IPS DF 19.7 (cell line): Measurements from ENCODE around the gene BRD3OS.

Source experiments
- DNase-seq: peaks from one replicate; pipeline ENCODE4 v3.0.0-alpha.2; 2013; ENCODE audit warnings: low read depth, low spot score

The BRD3OS gene

DNA sequence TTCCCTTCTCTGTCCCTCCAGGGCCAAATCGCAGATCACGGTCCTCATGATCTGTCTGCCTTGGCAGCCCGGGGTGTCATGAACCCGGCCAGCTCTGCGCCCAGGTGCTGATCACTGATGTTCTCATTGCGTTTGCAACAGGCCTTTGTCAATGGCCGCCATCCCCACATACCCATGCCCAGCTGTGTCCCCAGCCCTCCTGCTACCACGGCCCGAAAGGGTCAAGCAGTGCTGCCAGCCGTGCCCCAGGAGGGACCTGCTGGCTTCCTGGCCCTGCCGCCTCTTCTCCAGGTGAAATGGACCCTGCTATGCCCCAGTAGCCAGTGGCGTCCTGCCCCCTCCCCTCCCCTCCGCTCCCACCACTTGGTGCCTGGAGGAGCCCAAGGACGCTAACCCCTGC is 20.4 kb upstream of the BRD3OS start:
- DNase-seq, result no peak

GRCh38 chr9:134005381-134005780 is 19.9 kb upstream of the BRD3OS start:
- no peak for DNase-seq

DNA sequence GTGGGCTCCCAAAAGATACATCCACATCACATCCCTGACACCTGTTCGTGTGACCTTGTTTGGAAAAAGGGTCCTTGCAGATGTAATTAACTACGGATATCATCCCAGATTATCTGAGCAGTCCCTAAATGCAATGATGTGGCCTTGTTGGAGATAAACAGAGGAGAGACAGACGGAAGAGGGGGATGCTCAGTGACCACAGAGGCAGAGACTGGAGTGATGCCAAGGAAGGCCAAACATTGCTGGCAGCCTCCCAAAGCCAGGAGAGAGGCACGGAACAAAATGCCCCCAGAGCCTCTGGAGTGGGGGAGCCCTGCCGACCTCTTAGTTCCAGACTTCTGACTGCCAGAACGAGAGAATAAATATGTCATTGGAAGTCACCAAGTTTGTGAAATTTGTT is 18.1 kb upstream of the BRD3OS start:
- no peak for DNase-seq

GRCh38 chr9:134007571-134007970 is 17.7 kb upstream of the BRD3OS start:
- DNase-seq, result no peak

DNA sequence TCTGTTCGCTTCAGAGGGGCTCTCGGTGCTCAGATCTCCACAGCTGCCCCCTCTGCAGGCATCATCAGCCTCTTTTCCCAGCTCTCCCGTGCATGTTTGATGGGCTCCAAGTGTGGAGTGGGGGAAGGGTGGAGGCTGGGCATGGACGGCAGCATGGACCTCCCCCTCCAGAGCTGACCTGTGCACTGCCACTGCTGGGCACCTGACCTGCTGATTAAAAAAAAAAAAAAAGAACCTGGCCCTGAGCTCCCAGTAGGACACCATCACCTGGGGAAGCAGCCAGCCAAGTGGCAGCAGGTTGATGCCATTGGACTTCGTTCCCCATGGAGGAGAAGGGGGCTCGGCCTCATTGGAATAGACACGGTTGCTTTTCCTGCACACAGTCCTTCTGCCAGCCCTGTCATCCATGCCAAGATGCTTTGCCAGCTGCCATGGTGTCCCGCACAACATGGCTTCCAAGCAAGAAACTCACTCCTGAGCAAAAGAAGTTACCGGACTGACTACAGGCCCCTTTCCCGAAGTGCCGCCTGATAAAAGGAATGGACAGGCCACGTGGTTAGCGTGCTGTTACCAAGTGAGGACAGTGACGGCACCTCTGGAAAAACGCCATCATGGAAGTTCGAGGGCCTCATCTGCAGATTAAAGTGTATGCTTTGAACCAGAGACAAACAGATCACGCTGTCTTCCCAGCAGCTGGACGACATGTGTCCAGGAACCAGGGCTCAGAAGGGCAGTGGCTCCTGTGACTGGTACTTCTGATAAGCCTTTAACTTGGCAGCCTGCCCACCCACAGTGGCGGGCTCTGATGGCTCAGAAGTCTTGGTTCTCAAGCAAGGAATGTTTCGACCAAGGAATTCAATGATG is 14.7 kb upstream of the BRD3OS start:
- no peak for DNase-seq

DNA sequence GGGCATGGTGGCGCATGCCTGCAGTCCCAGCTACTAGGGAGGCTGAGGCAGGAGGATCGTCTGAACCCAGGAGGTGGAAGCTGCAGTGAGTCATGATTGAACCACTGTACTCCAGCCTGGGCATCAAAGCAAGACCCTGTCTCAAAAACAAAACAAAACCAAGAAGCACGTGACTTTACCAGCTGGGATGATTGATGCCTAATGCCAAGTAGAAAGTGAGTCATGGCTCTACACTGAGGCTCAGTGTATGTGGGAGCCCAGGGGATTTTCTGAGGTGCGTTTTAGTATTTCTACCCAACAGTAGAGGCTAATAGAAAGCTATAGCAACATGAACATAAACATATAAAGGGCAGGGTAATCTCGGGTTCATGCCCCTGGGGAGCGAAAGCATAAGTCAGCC is 13.9 kb upstream of the BRD3OS start:
- DNase-seq, result no peak

- DNase-seq, result no peak
Observed at GRCh38 chr9:134014946-134015345, 10.3 kb upstream of the BRD3OS start.

GRCh38 chr9:134024214-134024792 is 978 bp upstream of the BRD3OS start:
- no peak for DNase-seq

DNA sequence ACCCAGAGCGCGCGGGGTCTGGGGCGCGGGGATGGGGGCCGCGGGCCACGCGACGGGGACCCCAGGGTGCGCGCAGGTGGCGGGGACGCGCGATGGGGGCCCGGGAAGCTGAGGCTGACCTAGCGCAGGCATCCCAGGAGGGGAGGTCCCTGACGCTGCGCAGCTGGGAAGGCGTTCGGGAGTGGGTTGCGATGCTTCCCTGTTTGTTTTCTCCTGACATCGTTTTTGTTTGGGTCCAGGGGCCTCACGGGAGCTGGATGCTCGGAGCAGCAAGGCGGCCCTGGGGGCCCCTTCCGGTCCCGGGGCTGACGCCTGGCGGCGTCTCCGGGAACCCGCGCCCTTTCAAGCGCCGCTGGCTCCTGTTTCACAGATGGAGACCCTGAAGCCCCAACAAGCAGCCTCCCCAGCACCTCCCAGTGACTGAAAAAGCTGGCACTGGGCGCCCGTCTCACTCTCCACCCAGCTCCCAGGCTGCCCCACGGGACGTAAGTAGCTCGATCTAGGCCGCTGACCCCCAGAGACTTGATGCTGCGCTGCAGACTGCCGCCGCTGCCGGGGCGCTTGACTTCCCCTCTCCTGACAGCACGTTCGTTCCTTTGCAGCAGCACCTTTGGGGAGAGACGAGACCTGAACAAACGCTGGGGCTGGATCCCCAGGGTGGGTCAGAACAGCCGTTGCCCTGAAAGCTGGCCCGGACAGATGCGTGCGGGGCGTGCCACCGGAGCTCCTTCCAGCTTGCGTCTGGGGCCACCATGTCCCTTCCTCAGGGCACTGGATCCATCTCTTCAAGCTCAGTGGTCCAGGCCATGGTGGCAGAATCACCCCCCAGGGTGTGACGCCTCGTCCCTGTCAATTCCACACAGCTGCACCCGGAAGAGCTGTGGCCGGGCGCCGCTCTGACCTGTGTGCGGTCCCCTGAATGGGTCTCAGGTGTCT is 593 bp downstream of the BRD3OS start:
- DNase-seq, result no peak

DNA sequence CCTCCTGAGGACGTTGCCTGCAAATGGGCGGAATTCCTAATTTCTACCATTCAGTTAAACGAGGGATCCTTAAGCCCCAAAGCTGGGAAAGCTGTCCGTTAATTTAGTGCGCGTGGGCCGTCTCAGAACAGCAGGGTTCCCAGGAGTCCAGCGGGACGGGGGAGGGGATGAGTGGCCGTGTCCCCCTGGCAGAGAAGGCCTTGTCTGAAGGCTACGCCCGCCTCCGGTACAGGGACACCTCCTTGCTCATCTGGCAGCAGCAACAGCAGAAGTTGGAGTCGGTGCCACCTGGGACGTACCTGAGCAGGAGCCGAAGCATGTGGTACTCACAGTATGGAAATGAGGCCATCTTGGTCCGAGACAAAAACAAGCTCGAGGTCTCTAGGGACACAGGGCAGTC is 1.3 kb downstream of the BRD3OS start:
- no peak for DNase-seq

DNA sequence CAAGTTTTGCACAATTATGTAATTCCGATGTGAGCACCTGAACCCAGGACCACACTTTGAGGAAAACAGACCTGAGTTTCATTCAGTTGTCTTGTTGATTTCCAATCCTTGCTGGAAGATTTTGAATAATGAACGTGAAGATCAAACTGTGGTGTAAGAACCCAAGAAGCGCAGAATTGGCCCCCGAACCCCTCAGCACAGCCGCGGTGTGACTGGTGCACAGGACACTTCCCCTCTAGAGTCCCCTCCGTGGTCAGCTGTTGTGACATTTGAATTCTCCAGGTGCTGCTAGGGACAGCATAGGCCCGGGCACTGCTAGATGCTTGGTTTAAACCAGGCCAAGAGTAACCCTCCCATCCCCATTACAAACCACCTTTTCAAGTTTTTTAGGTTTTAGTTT is 1.7 kb downstream of the BRD3OS start:
- DNase-seq, result no peak

- no peak for DNase-seq
Observed at GRCh38 chr9:134027561-134027960, 2.3 kb downstream of the BRD3OS start.

DNA sequence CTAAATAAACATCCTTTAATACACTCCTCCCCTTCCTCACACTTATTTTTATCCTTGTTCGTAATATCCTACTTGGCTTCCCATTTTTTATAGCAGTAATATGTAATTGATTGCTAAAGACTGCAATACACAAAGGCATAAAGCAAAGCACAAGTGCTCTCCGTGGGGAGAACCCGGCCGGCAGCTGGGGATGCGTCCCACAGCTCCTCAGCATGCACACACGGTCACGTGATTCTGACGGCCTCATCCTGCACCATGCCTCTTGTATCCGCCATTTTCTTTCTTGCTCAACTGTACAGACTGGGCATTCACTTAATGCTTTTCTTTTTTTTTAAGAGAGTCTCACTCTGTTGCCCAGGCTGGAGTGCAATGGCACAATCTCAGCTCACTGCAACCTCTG is 2.8 kb downstream of the BRD3OS start:
- no peak for DNase-seq

- DNase-seq, result no peak
Observed at GRCh38 chr9:134028575-134029247, 3.4 kb downstream of the BRD3OS start.

DNA sequence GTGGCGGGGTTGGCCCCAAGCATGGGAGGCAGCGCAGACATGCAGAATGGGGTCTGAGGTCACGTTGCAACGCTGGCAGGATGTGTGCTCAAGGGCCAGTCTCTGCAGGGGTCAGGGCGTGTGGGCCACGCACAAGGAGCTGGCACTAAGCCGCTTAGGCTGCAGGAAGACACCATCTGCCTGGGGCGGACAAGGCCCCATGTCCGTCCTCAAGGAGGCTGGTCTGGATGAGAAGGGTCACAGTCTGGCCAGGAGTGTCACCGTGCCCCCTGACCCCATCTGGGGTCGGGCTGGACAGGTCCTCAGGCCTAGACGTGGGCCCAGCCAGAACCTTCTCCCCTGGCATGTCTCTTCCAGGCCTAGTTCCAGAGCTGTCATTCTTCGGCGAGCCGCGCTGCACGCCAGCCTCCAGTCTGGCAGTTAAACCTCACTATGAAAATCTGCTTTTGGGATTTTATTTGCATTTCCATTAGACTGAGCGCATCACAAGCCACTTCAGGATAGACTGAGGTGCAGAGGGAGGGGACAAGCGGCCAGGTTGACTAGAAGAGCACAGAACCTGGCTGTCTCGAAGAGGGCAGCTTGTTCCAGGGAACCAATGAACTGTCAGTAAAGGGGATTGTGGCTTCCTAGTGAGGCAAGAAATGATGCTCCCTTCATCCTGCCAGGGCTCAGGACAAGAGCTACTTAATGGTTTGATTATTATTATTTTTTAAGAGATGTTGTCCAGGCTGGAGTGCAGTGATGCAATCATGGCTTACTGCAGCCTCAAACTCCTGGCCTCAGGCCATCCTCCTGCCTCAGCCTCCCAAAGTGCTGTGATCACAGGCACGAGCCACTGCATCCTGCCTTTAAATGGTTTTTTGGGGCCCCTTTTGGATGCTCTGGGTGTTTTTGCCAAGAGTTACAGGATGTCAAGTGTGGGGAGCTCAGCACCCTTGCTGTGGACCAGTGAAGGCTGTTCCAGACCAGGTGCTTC is 4.3 kb downstream of the BRD3OS start:
- no peak for DNase-seq

DNA sequence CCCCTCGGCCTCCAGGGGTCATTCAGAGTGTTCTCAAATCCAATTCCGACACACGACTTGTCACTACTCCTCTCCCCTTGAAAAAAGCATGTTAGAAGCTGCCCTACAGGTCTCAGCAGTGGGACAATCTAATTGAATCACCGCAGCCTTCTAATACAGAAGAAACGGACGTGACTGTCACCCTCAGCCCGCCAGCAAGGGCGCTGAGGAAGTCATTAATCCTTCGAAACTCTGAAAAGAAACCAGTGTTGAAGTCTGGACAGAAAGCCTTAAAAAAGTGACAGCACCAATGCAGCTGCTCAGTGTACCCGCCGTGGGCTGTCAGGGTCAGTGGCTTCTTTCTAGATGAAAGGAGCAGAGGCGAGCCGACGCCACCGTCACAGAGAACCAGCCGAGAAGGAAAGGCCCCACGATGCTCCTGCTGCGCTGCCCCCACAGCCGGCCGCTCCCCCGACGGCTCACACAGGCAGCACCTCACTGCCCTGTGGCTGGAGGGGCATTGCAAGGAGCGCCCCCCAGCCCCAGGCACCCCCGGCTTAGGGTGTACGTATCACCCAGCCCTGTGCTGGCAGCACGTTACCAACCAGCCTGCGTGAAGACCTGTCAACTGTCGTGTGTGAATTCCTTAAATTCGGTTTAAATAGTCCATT is 5.7 kb downstream of the BRD3OS start:
- DNase-seq, result no peak

GRCh38 chr9:134031783-134032182 is 6.5 kb downstream of the BRD3OS start:
- no peak for DNase-seq

- no peak for DNase-seq
Observed at GRCh38 chr9:134032456-134033222, 7.4 kb downstream of the BRD3OS start.

- DNase-seq, result no peak
Observed at GRCh38 chr9:134033516-134034214, 8.4 kb downstream of the BRD3OS start.
